Panc1 (cell line): ENCODE results near the gene ZSCAN22.

Experiments used
- POLR2AphosphoS5 ChIP-seq: IDR thresholded peaks from 2 replicates; pipeline ENCODE4 v1.6.1; 2012; ENCODE audit warnings: mild to moderate bottlenecking, low read depth, low read length, moderate library complexity
- TF ChIP-seq, protein P1 (sequence below): fragments of 450-650 bp; IDR thresholded peaks from 2 replicates; pipeline ENCODE4 v1.5.1; 2017; ENCODE audit warnings: mild to moderate bottlenecking

DNA sequence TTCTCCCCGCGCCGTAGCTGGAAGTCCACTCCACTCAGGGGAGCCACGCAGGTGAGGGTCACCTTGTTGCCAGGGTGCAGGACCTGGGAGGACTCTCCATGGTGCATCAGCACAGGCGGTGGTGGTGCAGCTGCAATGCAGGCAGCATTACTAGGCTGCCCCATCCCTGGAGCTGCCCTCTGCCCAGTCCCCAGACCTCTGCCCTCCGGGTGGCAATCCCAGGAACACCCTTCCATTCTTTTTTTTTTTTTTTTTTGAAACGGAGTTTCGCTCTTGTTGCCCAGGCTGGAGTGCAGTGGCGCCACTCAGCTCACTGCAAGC lies 24.7 kb downstream of the ZSCAN22 start:
- TF ChIP-seq, protein P1, sequence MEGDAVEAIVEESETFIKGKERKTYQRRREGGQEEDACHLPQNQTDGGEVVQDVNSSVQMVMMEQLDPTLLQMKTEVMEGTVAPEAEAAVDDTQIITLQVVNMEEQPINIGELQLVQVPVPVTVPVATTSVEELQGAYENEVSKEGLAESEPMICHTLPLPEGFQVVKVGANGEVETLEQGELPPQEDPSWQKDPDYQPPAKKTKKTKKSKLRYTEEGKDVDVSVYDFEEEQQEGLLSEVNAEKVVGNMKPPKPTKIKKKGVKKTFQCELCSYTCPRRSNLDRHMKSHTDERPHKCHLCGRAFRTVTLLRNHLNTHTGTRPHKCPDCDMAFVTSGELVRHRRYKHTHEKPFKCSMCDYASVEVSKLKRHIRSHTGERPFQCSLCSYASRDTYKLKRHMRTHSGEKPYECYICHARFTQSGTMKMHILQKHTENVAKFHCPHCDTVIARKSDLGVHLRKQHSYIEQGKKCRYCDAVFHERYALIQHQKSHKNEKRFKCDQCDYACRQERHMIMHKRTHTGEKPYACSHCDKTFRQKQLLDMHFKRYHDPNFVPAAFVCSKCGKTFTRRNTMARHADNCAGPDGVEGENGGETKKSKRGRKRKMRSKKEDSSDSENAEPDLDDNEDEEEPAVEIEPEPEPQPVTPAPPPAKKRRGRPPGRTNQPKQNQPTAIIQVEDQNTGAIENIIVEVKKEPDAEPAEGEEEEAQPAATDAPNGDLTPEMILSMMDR: no peak
- TF ChIP-seq POLR2AphosphoS5: no peak
